NCI-H2227 (cell line): ENCODE results near the gene DNAH17.

Experiments used
- DNase-seq: peaks from one replicate; lab custom pipeline; 2025; ENCODE audit not compliant: unreplicated experiment; lab: John Stamatoyannopoulos, UW

The DNAH17 gene

DNA sequence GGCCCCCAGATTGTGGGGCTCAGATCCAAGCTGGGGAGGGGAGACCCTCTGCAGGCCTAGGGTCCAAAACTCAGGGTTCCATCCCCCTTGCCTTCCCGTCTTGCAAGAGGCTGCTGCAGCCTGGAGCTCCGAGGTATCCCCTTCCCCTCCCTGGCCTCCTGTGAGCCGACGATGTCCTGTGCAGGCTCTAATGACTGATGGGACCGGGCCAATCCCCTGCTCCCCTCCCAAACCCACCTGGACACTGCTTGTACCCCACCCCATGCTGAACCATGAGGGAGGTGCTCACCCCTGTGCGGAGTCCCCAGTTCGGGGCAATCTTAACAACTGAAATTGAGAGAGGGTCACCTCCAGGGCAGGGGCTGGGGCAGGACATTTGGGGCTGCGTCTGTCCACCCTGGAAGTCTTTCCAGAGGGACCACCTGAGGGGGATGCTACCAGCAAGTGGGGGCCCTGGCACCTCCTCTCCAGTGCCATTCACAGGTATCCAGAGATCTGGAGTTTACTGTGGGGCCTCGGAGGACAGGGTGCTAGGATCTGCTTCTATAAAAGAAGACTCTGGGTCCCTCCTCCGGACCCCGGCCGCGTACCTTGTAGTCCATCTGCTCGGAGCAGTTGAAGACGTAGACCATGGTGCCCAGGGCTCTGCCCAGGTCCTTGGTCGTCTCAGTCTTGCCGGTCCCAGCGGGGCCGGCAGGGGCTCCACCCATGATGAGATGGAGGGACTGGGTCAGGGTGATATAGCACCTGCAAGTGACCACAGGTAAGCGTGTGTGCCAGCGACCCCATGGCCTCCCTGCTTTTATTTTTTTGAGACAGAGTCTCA, 77.3 kb downstream of the DNAH17 start:
- no peak for DNase-seq

DNA sequence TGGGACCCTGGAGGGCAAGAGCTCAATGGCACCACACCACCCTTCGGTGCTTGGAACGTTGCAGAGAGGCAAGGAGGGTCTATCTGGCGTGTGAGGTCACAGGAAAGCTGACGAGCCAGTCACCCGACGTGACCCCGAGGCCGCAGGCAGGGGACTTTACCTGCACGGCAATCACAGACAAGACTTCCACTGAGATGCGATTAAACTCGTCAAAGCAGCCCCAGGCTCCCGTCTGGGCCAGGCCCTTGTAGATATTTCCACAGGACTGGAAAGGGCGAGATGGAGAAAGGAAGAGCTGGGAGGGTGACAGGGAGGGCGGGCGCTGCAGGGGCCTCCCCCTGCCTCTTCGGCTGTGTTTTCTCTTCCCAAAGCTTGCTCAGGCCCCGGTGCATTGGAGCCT, 78.3 kb downstream of the DNAH17 start:
- DNase-seq = no peak

DNA sequence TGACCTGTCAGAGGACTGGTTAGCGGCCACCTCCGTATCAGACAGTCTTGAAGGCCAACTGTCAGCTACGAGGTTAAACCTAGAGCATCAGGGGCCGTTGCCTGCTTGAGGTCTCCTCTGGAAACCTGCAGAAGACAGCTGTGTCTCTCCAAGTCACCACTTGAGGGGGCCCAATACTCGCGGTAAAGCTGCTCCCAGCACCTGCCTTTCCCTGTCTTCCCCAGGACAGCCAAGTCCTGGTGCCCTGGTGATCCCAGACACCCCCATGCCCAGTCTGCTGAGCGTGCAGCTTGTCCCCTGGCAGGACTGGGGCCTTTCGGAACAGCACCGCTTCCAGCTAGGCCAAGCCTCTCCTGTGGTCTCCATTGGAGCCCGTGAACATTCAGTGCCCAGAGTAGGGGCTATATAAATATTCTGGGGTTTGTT, 80.1 kb downstream of the DNAH17 start:
- peak; percentile 79 for DNase-seq

DNA sequence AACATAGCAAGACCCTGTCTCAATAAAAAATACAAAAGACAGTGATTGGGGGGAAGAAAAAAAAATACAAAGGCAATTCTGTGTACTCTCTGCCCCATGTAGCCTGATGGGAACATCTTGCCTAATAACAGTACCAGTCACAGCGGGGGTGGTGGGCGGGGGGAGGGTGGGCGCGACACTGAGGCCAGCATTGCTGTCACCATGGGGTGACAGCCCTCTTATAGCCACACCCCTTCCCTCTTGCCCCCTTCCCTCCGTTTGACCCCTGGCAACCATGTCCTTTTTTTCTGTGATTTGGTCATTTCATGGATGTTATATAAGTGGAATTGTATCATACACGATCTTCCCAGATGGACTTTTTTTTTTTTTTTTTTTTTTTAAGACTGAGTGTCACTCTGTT, 80.9 kb downstream of the DNAH17 start:
- DNase-seq = no peak

DNA sequence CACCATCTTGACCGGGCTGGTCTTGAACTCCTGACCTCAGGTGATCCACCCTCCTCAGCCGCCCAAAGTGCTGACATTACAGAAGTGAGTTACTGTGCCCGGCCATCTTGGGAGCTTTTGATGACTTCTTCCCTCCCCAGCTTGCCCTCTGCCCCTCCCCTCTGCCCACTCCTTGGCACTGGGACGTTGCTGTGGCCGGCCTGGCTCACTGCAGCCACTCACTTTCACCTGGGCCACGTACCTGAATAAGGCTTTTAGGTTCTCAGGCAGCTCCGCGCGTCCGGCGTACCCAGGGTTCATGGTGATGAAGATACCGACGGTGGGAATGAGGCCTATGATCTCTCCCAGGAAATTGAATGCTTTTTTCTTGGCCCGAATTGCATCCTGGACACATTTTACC, 81.6 kb downstream of the DNAH17 start:
- DNase-seq = no peak

DNA sequence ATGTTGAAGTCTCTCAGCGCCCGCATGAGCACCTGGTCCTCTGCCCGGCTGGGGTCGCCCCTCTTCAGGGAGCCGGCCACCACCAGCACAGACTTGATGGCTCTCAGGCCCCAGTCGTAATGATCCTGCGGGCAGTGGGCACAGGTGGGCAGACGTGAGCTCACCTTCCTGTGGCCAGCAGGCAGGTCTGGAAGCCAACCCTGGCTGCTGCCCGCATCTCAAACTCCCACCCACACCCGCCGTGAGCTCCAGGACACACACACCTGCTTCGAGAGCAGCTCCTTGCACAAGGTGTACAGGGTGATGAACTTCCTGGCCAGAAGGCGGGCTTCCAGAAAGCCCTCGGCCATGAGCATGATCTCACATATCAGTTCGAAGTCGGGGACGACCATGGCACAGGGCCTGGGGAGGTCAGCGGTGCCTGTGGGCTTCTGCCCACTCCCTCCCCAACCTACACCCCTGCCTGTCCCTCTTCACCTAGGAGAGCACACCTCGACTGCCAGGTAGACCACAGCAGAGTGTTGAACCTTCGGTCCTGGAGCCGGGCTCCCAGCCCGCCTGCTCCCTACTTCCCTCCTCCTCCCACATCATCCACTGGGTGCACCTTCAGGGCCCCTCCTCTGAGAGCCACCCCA, 82.4 kb downstream of the DNAH17 start:
- DNase-seq = no peak

DNA sequence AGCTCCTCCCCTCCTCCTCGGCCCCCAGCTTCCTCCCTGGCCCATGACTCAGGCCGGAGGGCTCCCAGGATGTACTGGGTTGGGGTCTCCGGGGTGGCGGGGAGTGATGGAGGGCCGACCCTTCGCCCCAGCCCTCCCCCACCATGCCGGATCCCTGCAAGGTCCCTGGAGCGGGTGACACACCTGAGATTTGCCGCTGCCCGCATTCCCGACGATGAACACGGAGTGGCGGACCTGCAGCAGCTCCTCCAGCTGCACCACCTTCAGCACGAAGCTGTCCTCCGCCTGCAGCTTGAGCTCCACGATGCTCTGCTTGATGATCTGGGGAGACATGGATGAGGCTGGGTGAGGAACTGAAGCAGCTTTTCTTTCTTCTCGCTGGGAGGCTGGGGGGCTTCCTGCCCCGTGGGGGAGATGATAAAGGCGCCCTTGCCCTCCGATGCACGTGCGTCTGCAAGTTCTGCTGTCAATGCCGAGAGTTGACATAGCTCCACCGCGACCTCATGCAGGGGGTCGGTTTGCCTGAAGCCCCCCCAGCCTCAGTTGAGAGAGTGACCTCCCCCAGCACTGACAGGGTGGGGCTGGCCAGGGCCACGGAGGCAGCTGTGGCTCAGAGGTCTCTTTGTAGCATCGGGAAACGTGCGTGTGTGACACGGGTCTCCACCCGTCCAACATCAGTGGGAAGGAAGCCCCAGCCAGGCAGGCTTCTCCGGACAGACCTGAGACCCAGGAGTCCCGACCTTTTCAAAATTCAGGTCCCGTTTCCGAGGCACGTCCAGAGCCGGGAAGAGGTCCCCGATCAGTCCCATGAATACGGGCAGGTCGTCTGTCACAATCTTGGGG, 83.1 kb downstream of the DNAH17 start:
- DNase-seq = no peak

DNA sequence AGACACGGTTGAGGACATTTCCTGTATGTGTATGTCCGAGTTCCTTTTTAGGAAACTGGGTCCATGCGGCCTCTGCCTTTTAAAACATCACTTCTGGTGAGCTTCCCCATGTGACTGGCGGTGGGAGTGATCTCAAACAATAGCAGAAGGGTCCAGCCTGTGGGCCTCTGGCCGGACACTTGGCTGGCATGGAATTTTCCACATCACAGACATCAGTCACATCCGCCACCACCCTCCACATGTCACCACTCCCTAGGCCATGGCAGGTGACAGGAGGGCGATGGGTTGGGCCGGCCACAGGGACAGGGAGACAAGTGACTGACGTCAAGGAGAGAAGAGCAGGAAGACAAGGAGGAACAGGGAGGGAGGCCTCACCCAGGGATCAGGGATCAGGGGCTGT, 83.7 kb downstream of the DNAH17 start:
- DNase-seq = no peak

DNA sequence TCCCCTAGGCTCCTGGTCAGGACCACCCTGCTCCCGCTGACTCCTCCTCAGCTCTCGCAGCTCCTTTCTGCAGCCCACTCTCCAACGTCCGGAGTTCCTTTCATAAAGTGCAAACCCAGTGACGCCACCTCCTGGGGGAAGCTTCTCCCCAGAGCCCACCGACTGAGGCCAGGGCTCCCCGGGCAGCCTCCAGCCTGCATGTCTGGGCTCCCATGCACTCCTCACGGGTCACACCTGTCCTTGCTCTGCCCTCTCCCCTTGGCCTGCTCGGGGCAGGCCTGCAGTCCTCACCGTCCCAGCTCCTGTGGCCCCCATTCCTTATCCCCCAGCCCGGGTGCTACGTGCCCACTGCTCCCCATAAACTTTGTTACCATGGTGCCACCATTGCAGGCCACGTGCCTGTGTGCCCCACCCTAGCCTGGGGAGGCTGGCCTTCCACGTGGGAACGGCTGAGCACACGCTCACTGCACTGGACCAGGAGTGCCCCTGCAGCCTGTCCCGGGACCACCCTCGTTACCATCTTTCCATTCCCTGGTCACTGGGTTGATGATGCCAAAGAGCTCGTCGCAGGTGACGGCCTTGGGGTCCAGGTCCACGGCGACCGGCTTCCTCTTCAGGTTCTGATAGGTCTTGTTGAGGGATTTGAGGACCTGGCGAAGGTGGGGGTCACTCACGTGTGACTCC, 84.9 kb downstream of the DNAH17 start:
- DNase-seq = no peak

DNA sequence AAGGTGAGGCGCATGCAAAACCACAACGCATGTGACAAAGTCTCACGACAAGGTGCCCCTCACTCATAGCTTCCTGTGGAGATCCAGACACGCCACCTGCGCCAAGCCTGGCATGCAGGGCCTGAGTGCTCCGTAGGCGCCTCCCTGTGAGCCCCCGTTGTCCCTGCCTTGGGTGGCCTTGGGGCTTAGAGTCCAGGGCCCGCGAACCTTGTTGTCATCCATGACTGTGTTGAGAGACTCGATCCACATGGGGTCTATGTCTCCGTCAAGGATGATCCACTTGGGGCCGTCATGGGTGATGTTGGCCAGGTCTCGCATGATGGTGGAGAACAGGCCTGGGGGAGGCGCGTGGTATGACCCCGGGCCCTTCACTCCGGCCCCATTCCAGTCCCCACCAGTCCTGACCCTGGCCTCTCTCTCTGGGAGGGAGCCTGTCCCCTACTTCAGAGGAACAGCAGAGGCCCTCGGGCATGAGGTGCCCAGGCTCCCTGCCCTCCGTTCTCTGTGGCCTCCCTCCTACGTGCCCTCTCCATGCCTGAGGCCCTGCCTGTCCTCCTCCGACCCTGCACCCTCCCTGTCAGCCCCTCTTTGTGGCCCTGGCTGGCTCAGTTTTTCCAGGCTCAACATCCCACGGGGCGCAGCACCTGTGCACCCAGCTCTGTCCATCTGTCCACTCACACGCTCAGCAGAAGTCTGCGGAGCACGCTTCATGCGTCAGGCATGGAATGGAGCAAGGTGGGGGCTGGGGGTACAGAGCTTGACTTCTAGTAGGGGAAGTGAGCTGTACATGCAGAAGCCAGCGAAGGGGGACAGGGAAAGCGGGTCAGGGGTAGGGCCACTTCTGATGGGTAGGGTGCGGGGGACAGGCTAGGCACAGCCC, 85.7 kb downstream of the DNAH17 start:
- DNase-seq = no peak

DNA sequence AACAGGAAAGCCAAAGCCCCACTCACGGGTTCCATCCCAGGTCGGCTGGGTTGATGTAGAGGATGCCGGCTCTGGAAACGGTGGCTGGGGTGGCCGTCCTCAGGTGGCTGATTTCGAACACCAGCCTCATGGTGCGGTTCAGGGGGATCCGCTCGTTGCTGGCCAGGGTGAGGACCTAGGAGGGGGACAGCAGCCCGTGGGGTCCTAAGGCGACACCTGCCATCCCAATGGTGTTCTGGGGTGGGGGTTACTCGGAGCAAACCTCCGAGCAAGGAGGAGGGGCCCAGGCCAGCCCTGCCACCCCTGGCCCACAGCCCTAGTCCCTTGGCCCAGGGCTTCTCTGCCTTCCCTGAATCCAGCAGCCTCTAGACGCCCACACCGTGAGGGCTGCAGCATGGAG, 86.5 kb downstream of the DNAH17 start:
- DNase-seq = no peak

DNA sequence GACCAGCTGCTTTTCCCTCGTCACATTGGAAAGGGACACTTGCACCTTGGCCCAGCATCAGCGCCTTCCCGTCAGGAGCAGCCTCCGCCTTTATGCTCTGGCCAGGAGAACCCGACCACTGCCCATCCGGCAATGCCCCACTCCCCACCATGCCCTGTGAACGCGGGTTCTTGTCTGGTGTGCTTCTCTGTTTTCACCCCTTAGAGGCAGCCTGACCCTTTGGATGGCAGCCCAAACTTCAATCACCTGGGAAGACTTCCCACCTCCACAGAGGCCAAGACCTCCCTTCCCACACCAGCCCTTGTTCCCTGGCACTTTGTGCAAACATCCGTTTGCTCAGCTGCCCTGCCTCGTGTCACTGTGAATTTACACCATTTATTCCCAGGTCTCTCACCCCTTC, 87.0 kb downstream of the DNAH17 start:
- no peak for DNase-seq

DNA sequence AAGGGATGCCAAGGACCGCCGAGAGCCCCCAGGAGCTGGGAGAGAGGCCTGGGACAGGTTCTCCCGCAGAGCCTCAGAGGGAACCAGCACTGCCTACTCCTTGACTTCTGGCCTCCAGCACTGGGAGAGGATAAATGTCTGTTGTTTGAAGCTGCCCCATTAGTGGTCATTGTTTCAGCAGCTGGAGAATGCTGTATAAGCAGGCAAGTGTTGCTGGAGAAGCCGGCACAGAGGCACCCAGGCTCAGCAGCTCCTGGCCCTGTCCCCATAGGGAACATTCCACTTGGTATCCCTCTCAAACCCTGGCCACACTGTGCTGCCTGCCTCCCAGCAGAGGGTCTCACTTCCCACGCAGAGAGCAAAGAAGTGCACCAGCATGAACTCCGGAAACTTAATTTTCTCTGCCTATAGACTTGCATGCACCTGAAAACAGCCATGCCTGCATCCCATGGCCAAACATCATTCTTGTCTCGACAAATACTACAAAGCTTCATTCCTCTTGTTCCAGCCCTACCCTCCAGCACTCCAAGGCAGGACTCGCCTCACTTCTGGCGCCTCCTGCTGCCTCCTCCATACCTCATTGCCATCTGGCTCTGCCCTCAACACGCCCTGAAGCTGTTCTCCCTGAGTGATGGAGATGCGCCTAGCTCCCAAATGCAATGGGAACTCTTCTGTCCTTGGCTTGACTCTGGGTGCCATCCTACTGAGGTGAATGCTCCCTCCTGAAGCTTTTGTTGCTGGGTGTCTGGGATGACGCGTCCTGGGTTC, 88.1 kb downstream of the DNAH17 start:
- DNase-seq = no peak

DNA sequence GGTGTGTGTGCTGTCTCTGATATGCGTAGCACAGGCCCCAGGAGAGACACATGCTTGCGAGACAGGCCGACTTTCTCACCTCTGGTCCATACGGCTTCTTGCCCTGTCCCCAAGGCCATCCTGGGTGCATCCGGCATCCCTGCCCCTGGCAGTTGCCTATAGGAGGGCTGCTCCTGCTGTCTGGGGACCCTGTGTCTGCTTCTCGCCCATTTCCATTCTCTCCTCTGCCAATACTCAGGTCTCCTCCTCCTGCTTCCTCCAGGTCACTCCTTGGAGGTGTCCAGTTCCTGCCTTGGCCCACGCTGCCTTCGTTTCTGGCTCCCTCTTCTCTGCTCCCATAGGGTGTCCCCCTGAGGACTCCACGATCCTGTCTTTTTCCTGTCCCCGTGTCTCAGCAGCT, 89.0 kb downstream of the DNAH17 start:
- DNase-seq = no peak

DNA sequence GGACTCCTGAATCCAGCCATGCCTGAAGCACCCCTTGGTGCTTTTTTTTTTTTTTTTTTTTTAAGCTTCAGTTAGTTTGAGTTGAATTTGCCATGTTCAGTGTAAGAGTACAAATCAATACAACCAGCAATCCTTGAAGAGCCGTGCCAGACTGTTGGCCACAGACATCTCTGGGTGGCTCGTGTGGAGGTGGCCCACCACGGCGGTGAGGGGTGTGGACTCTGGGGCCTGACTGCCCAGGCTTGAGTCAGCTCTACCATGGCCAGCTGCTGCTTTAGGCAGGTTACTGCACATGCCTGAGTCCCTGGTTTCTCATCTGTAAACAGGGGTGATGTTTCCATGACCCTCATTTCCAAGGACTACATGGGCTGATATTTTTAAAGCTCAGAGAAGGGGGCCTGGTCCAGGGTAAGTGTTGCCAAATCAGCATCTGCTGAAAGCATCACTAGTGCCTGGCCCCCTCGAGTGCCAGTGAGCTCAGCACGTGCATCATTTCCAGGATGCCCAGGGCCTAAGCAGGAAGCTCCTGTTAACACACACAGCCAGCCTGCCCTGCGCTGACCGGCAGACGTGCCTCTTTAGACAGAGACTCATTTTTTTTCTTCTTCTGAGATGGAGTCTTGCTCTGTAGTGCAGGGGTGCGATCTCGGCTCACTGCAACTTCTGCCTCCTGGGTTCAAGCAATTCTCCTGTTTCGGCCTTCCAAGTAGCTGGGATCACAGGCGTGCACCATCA, 90.1 kb downstream of the DNAH17 start:
- no peak for DNase-seq

DNA sequence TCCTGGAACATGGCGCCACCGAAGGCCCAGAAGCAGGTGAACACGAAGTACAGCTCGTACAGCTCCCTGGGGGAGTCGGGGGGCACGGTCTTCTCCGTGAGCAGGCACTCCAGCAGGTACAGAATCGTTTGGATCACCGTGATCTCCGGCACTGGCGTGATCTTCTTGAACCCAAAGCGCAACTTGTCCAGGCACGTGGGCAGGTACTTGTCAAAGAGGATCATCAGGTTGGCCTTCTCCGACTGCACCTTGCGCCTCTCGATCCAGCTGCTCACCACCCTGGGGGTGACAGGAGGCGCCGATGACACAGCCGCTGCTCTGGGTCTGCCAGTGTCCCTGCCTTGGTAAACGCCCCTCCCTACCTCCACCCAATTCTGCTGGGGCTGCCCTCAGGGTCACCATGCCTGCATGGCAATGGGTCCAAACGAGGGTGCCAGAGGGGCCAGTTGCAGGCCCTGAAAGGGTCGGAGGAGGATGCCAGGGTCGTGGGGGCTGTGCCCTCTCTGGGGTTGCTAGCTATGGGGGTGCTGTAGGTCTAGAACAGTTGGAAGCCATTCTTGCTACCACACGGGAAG, 90.9 kb downstream of the DNAH17 start:
- DNase-seq = no peak

DNA sequence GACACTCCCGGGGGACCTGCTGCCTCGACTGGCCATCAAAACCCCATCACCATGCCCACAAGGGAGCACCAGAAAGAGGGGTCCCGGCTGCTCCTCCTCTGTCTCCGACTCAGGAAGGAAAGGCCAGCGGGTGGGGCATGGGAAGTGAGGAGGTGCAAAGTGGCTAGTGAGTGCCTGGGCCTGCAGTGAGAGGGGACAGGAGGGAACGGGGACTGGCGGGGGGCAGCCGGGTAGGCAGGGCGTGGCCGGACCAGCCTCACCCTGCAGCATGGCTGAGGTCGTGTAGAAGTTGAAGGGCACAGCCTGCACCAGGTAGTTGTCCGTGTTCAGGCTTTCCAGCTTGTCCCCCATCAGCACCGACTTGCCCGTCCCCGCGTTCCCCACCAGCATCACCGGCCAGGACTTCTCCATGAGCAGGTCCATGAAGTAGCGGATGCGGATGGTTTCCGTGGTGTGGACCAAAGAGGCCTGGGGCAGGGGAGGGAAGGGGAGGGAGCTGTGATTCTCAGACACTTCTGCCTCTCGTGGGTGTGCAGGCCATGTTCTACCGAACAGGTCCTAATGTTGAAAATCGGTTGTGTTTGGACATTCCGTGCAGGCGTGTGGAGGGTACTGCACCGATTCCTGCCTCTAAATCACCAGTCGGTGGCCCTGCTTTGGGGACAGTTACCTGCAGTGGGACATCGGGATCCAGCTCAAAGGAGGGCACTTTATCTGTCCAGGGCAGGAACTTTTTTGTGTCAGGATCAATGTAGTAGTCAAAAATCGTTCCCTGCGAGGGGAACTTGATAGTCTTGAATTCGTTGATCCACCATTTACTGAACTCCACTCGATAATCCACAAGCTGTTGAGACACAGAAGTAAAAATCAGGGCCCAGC, 91.7 kb downstream of the DNAH17 start:
- no peak for DNase-seq
